HG03196 (cell line): ENCODE results near the gene SCFD2.
"Not testable (repeated sequence)": the region's sequence is repeated elsewhere in the genome, so short reads cannot be mapped to it uniquely, and the experiment has no call there.

ENCODE experiments used
- ATAC-seq: cut with Tn5 transposase; IDR thresholded peaks from one replicate; pipeline ENCODE4 v1.9.1; 2021; ENCODE audit not compliant: unreplicated experiment

The SCFD2 gene

GRCh38 chr4:53346920-53347852 is 18.7 kb downstream of the SCFD2 start:
- ATAC-seq = no peak

GRCh38 chr4:53346392-53346791 is 19.5 kb downstream of the SCFD2 start:
- not testable (repeated sequence) for ATAC-seq

- ATAC-seq = not testable (repeated sequence)
Observed at GRCh38 chr4:53340145-53340544, 25.7 kb downstream of the SCFD2 start.

- not testable (repeated sequence) for ATAC-seq
Observed at GRCh38 chr4:53334916-53335315, 30.9 kb downstream of the SCFD2 start.

- no peak for ATAC-seq
Observed at GRCh38 chr4:53326535-53326934, 39.3 kb downstream of the SCFD2 start.

- no peak for ATAC-seq
Observed at GRCh38 chr4:53322696-53323095, 43.2 kb downstream of the SCFD2 start.

GRCh38 chr4:53321984-53322289 is 43.9 kb downstream of the SCFD2 start:
- no peak for ATAC-seq

GRCh38 chr4:53321151-53321983 is 44.5 kb downstream of the SCFD2 start:
- no peak for ATAC-seq

GRCh38 chr4:53315300-53315699 is 50.6 kb downstream of the SCFD2 start:
- ATAC-seq = no peak

GRCh38 chr4:53314252-53314651 is 51.6 kb downstream of the SCFD2 start:
- ATAC-seq = no peak

GRCh38 chr4:53313510-53313909 is 52.4 kb downstream of the SCFD2 start:
- no peak for ATAC-seq

GRCh38 chr4:53309321-53310040 is 56.4 kb downstream of the SCFD2 start:
- ATAC-seq = no peak

- ATAC-seq = no peak
Observed at GRCh38 chr4:53307819-53308780, 57.8 kb downstream of the SCFD2 start.

- no peak for ATAC-seq
Observed at GRCh38 chr4:53307210-53307609, 58.7 kb downstream of the SCFD2 start.

- ATAC-seq = no peak
Observed at GRCh38 chr4:53306729-53307128, 59.1 kb downstream of the SCFD2 start.

GRCh38 chr4:53292209-53292608 is 73.7 kb downstream of the SCFD2 start:
- ATAC-seq = not testable (repeated sequence)

GRCh38 chr4:53281438-53281837 is 84.4 kb downstream of the SCFD2 start:
- ATAC-seq = no peak

GRCh38 chr4:53280846-53281245 is 85.0 kb downstream of the SCFD2 start:
- no peak for ATAC-seq

GRCh38 chr4:53274609-53275268 is 91.1 kb downstream of the SCFD2 start:
- no peak for ATAC-seq

GRCh38 chr4:53273726-53274125 is 92.1 kb downstream of the SCFD2 start:
- ATAC-seq = no peak
